ENCODE data around the gene THPO. TPM values are rescaled to one million over a fixed set of nuclear protein-coding genes. Genes with fewer than 3 reads are reported as not detected.

THPO gene
- total RNA-seq, 1 experiment from 2014 or later: 1.6 TPM

- H3K9me3 ChIP-seq: no peaks in the 10 kb centered on the region
- no peak overlapping the region for H3K4me3 ChIP-seq (ENCODE audit: low read depth, low read length)
- POLR2A ChIA-PET: interaction anchor here (0.6 kb wide), 1 partner anchor 74 kb away, joined by 3 read pairs; no protein-coding TSS in a partner anchor
- no peak overlapping the region for H3K4me3 Mint-ChIP-seq (ENCODE audit: unreplicated experiment)
- H3K4me1 ChIP-seq: no peaks in the 10 kb centered on the region
- H3K4me1 Mint-ChIP-seq (ENCODE audit: low read depth, unreplicated experiment): no peaks in the 10 kb centered on the region
- CTCF ChIA-PET: no interaction called here
- H3K27me3 ChIP-seq (replicated peaks; ENCODE audit: control insufficient read depth, insufficient read depth, low read length): no peaks in the 10 kb centered on the region
- intact Hi-C loops (cut with micrococcal nuclease; ENCODE audit: unreplicated experiment): no loop called here
- no peak for DNase-seq
- no TSS peak for BruUV-seq (replicated peaks)
- H3K36me3 ChIP-seq (ENCODE audit: control insufficient read depth, insufficient read depth, low read length): peaks cover 20% of the 10 kb centered on the region
- peaks cover 100% of the 10 kb centered on the region for H3K36me3 Mint-ChIP-seq (ENCODE audit: insufficient read depth, unreplicated experiment)
- no peaks in the 10 kb centered on the region for H3K9me3 Mint-ChIP-seq (ENCODE audit: unreplicated experiment)
- H3K27me3 Mint-ChIP-seq (ENCODE audit: insufficient read depth, unreplicated experiment): no peaks in the 10 kb centered on the region
- no peak for TF ChIP-seq CTCF (IDR thresholded peaks at IDR 0.05; ENCODE audit: insufficient read depth in 1 of 2, low read depth in 1 of 2, low read length in 1 of 2, severe bottlenecking in 1 of 2, unreplicated experiment in 1 of 2)
- H3K27ac Mint-ChIP-seq (ENCODE audit: unreplicated experiment): peak overlapping the region; percentile 84
These were observed 50.8 kb downstream of the THPO start for GRCh38 chr3:184327171-184327570.

- Mint-ChIP-seq H3K27me3 (ENCODE audit: insufficient read depth, unreplicated experiment) (no peaks in the 10 kb centered on the region), H3K36me3 (ENCODE audit: insufficient read depth, unreplicated experiment) (peaks cover 100% of the 10 kb centered on the region), H3K4me1 (ENCODE audit: low read depth, unreplicated experiment) (no peaks in the 10 kb centered on the region), H3K27ac (ENCODE audit: unreplicated experiment) (no peak overlapping the region), H3K9me3 (ENCODE audit: unreplicated experiment) (no peaks in the 10 kb centered on the region), H3K4me3 (ENCODE audit: unreplicated experiment) (no peak overlapping the region)
- H3K9me3 ChIP-seq: no peaks in the 10 kb centered on the region
- DNase-seq: no peak
- no TSS peak for BruUV-seq (replicated peaks)
- POLR2A ChIA-PET: interaction anchor here (0.7 kb wide), 1 partner anchor 224 kb away, joined by 3 read pairs; no protein-coding TSS in a partner anchor
- H3K27me3 ChIP-seq (replicated peaks; ENCODE audit: control insufficient read depth, insufficient read depth, low read length): no peaks in the 10 kb centered on the region
- no peak for TF ChIP-seq CTCF (IDR thresholded peaks at IDR 0.05; ENCODE audit: insufficient read depth in 1 of 2, low read depth in 1 of 2, low read length in 1 of 2, severe bottlenecking in 1 of 2, unreplicated experiment in 1 of 2)
- CTCF ChIA-PET: no interaction called here
- H3K4me3 ChIP-seq (ENCODE audit: low read depth, low read length): no peak overlapping the region
- H3K36me3 ChIP-seq (ENCODE audit: control insufficient read depth, insufficient read depth, low read length): peaks cover 24% of the 10 kb centered on the region
- intact Hi-C loops (cut with micrococcal nuclease; ENCODE audit: unreplicated experiment): no loop called here
- no peaks in the 10 kb centered on the region for H3K4me1 ChIP-seq
These were observed 52.2 kb downstream of the THPO start for GRCh38 chr3:184325715-184326369.

GRCh38 chr3:184325269-184325668 is 52.7 kb downstream of the THPO start:
- no peak overlapping the region for H3K4me3 ChIP-seq (ENCODE audit: low read depth, low read length)
- no TSS peak for BruUV-seq (replicated peaks)
- H3K4me1 Mint-ChIP-seq (ENCODE audit: low read depth, unreplicated experiment): no peaks in the 10 kb centered on the region
- no peaks in the 10 kb centered on the region for H3K27me3 ChIP-seq (replicated peaks; ENCODE audit: control insufficient read depth, insufficient read depth, low read length)
- no peak for TF ChIP-seq CTCF (IDR thresholded peaks at IDR 0.05; ENCODE audit: insufficient read depth in 1 of 2, low read depth in 1 of 2, low read length in 1 of 2, severe bottlenecking in 1 of 2, unreplicated experiment in 1 of 2)
- no peaks in the 10 kb centered on the region for H3K27me3 Mint-ChIP-seq (ENCODE audit: insufficient read depth, unreplicated experiment)
- H3K27ac Mint-ChIP-seq (ENCODE audit: unreplicated experiment): no peak overlapping the region
- H3K4me3 Mint-ChIP-seq (ENCODE audit: unreplicated experiment): no peak overlapping the region
- H3K9me3 Mint-ChIP-seq (ENCODE audit: unreplicated experiment): no peaks in the 10 kb centered on the region
- intact Hi-C loops (cut with micrococcal nuclease; ENCODE audit: unreplicated experiment): no loop called here
- H3K9me3 ChIP-seq: no peaks in the 10 kb centered on the region
- CTCF ChIA-PET: no interaction called here
- POLR2A ChIA-PET: interaction anchor here (0.7 kb wide), 1 partner anchor 224 kb away, joined by 3 read pairs; no protein-coding TSS in a partner anchor
- peaks cover 100% of the 10 kb centered on the region for H3K36me3 Mint-ChIP-seq (ENCODE audit: insufficient read depth, unreplicated experiment)
- H3K4me1 ChIP-seq: no peaks in the 10 kb centered on the region
- DNase-seq: no peak
- H3K36me3 ChIP-seq (ENCODE audit: control insufficient read depth, insufficient read depth, low read length): peaks cover 24% of the 10 kb centered on the region
